ENCODE results near the gene RGS18.
"Not testable (repeated sequence)": the region's sequence is repeated elsewhere in the genome, so short reads cannot be mapped to it uniquely, and the experiment has no call there.

DNA sequence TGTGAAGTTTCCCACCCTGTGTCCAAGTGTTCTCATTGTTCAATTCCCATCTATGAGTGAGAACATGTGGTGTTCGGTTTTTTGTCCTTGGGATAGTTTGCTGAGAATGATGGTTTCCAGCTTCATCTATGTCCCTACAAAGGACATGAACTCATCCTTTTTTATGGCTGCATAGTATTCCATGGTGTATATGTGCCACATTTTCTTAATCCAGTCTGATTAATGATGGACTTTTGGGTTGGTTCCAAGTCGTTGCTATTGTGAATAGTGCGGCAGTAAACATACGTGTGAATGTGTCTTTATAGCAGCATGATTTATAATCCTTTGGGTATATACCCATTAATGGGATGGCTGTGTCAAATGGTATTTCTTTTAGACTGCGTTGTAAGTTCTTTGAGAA is 27.4 kb upstream of the RGS18 start:
- not testable (repeated sequence) for TF ChIP-seq EZH2 (IDR thresholded peaks at IDR 0.05; ENCODE audit: insufficient read depth, low read length); CTCF (IDR thresholded peaks at IDR 0.05; ENCODE audit: insufficient read depth, low read depth, low read length)

All from astrocyte (in vitro differentiated cells and primary cell).